Suppressor macrophage (primary cell): ENCODE measurements around the gene SYTL3.
"Not testable (repeated sequence)": the region's sequence is repeated elsewhere in the genome, so short reads cannot be mapped to it uniquely, and the experiment has no call there.

ENCODE experiments used
- DNase-seq, 4 experiments: peaks; one replicate each; pipeline ENCODE4 v3.0.0-alpha.2; 2020 to 2022

SYTL3 gene

GRCh38 chr6:158694913-158695312 lies 45.1 kb downstream of the SYTL3 start:
- DNase-seq: no peak

DNA sequence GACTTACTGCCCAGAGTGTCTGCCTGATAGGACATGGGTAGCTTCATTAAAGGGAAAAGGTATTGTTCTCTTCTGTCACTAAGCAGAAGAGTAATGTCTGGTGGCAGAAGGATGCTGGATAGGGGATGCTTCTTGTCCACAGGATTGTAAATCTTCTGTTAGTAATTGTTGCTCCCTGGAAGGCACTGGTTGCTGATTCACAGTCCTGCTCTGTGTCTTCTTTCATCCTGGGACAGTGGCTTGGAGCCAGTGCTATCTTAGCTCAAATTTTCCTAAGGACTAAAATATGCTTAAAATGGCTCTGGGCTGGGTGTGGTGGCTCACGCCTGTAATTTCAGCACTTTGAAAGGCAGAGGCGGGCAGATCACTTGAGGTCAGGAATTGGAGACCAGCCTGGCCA lies 48.0 kb downstream of the SYTL3 start:
- no peak for DNase-seq

DNA sequence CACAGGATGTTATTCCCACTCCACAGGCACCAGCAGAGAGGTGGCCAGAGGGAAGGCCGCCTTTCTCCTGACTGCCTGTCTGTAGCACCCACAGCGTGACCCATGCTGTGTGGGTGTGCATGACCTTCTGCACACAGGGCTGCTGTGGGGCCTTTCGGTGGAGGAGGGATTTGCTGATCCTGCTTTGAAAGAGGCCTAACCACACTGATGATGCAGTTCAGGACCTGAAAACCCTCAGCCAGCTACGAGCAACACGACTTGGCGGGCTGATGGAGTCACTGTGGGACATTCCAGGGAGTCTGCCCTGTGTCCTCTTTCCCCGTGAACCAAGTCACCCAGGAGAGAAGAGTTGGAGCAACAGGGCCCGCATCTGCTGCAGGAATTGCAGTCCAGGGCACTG lies 49.1 kb downstream of the SYTL3 start:
- DNase-seq: peak; percentile 73 to 88 (median 83)

GRCh38 chr6:158701268-158701667 lies 51.4 kb downstream of the SYTL3 start:
- DNase-seq: not testable (repeated sequence)

GRCh38 chr6:158703111-158703836 lies 53.4 kb downstream of the SYTL3 start:
- DNase-seq: no peak

DNA sequence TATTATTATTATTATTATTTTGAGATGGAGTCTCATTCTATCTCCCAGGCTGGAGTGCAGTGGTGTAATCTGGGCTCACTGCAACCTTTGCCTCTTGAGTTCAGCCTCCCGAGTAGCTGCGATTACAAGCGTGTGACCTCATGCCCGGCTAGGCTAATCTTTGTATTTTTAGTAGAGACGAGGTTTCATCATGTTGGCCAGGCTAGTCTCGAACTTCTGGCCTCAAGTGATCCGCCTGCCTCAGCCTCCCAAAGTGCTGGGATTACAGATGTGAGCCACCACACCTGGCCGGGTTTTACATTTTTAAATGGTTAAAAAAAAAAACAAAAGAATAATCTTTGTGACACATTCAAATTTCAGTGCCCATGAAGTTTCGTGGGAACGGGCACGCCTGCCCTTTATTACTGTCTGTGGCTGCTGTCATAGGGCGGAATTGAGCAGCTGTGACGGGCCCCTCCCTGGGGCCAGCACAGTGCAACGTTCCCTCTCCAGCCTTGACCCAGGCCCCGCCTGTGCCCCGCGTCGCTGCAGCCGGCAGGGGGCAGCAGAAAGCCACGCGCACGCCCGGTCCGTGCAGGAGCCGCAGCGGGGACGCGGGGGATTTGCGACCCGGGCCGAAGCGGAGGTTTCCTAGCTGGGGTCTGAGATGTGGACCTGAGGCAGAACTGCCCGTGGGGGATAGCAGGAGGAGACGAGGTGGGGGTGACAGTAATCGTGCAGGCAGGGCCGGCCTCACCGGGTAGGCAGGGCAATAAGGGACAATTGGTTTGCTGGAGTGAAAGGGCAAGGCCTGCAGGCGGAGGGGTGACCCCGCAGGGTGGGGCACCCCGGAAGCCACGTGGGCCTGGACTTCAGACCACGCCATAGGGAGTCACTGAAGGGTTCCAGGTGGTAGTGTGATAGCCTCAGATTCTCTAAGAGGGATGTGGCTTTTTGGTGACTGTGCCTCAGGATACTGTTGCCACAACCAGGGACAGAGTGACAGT lies 54.3 kb downstream of the SYTL3 start:
- DNase-seq: peak; percentile 86 to 94 (median 92)

- no peak for DNase-seq
These were observed 55.7 kb downstream of the SYTL3 start for GRCh38 chr6:158705386-158706126.

DNA sequence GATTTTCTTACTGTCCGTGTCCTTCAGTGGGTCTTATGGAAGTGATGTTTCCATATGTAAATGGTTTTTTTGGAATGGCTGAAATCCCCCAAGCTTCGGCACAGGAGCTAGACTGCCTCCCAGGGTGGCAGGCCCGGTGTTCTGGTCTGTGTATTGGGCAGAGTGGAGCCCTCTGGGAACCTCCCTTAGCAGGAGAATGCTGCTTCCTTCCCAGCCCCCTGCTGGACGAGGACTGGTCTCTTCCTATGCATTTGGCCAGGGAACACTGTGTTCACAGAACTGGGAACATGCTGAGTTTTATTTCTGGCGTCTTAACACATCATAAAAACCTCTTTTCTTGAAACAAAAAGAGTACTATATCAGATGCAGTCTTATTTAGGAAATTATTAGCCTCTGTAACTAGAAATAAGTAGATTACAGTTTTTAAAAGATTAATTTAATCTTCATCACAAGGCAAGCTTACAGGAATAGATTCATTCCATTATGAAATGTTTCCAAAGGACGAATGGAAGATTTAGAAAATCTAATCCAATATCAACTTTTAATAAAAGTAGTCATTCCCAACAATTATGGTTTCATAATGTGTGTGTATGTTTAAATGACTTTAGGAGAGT lies 56.6 kb downstream of the SYTL3 start:
- peak; percentile 28 to 72 (median 62) for DNase-seq

GRCh38 chr6:158707120-158707820 lies 57.4 kb downstream of the SYTL3 start:
- DNase-seq: no peak

- no peak for DNase-seq
These were observed 58.0 kb downstream of the SYTL3 start for GRCh38 chr6:158707821-158708195.

- DNase-seq: no peak
These were observed 58.4 kb downstream of the SYTL3 start for GRCh38 chr6:158708239-158708638.

DNA sequence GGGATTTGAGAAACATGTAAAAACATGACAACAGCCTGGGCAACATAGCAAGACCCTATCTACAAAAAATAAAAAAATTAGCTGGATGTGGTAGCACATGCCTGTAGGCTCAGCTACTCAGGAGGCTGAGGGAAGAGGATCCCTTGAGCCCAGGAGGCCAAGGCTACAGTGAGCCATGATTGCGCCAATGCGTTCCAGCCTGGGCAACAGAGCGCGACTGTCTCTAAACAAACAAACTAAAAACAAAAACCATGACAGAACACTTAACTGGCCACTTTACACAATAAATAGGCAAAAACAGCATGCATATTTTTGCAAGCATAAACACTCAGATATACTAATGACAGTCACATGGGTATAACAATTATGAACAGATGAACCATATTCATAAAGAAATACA lies 60.0 kb downstream of the SYTL3 start:
- no peak for DNase-seq

GRCh38 chr6:158711264-158711663 lies 61.4 kb downstream of the SYTL3 start:
- no peak for DNase-seq

- no peak for DNase-seq
These were observed 63.6 kb downstream of the SYTL3 start for GRCh38 chr6:158713469-158713868.

DNA sequence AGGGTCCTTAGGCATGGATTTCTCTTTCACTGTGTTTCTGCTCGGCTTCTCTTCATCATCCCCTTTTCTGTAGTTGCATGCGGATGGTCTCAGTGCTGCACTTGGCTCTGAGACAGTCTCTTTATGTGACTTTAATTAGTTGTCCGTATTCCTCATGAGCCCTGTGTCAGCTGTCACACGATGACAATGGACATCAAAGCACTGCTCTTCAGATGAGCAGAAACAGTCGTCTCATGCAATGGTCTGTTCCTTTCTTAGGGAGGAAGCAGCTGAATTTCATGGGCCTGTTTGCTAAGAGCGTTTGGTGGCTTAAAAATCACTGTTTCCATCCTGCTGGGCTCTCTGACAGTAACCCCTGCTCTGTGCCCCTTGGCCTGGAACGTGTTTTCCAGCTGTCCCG lies 64.9 kb downstream of the SYTL3 start:
- peak in 1 of 4 experiments; percentile 34 for DNase-seq

DNA sequence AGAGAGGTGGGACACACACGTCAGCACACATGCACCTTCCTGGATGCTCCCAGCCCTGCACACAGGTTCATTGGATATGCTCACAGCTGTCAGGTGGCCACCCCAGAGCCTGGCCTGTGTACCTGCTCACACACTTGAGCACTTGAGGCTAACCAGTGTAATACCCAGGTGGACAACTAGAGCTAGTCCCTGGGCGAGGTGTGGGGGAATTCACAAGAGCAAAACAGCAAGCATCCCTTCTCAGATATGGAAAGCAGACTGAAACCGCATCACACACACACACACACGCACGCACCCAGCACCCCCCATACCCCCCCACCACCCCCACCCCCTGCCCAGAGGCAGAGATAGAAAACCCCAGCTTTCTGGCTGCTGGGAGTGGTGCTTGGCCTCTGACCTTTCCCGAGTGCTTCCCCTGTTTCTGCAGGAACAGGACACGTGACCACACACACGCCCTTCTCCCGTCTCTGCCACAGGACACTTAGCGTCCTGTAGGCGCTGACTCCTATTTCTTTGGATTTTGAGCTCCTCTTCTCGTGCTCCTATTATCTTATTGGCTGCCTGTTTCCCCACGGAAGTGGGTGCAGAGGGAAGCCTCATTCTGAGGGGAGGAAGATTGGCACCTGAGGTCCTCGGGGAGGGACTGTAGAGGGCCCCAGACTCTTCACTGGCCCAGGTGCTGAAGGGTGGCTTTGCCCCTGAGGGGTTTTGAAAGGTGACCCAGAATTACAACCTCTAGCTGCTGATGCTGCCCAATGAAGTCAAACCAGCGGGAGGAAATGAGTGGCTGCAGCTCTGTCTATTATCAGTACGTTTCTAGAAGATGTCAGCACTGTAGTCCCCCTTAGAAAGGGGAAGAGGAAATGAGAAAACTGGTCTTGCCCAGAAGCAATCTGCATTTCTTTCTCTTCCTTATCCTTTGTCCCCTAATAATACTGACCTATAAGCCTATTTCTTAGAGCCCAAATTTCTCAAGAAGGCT lies 65.8 kb downstream of the SYTL3 start:
- peak; percentile 55 to 83 (median 74) for DNase-seq

- DNase-seq: no peak
These were observed 67.8 kb downstream of the SYTL3 start for GRCh38 chr6:158717341-158718330.

DNA sequence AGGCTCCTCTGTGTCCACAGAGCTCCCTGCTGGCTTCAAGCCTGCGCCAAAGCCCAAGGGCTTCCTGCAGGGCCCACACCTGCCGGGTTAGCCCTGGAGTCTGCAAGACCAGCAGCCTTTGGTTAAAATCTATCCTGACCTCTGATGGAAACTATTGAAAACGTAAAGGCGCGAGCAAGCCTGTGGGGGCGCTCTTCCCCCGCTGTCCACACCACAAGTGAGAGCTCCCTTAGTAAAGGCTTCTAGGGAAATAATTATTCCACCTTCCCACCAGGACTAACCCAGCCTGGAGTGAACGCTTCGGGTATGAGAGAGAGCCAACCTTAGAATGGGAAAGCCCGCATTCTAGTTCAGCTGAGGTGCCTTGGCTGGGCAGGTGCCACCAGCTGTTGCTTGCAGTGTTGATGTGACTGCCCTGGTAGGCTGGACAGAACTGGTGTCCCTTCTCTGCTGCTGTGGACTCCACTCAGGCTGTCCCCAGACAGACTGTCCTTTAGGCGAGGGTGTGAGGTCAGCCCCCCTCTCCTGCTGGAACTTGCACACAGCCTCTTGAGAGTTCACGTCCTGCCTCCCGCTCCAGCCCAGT lies 68.7 kb downstream of the SYTL3 start:
- DNase-seq: peak in 2 of 4 experiments; percentile 30 to 38
